Endothelial cell of umbilical vein (primary cell): ENCODE measurements around the gene PZP. TPM values are rescaled to one million over a fixed set of nuclear protein-coding genes. Genes with fewer than 3 reads are reported as not detected.

Experiments used
- BruUV-seq: library from RNA; stranded (reverse); fragments of 400-500 nt; replicated peaks from 2 replicates; lab custom pipeline; 2021; lab: Mats Ljungman, UMichigan
- CTCF ChIA-PET: fragments of 300-600, 350-600 bp; sonication (Branson Sonifier 250); formaldehyde crosslinking; loops from one replicate; lab custom pipeline; 2021; ENCODE audit warnings: antibody characterized with exemption, inconsistent platforms; lab: Charles Lee
- POLR2A ChIA-PET: fragments of 300-600, 350-600 bp; sonication (Branson Sonifier 250); formaldehyde crosslinking; loops from one replicate; lab custom pipeline; 2021; ENCODE audit warnings: antibody characterized with exemption, inconsistent platforms; lab: Charles Lee
- DNase-seq: peaks from one replicate; pipeline ENCODE4 v3.0.0-alpha.2; 2011; ENCODE audit warnings: low read depth, low spot score
- FAIRE-seq: peaks from 2 replicates; lab custom pipeline; 2011; peaks lifted over from hg19 to GRCh38; lab: Jason Lieb, UNC
- H2AFZ ChIP-seq: 2 replicates; pipeline ENCODE4 v1.6.0; 2012; ENCODE audit warnings: low read depth, low read length, control low read depth, inconsistent platforms
- H3K27ac ChIP-seq: 2 replicates; pipeline ENCODE4 v1.5.1; 2011; ENCODE audit warnings: low read depth, mild to moderate bottlenecking, control low read depth, low read length, moderate library complexity; ENCODE audit not compliant: insufficient read depth
- H3K27me3 ChIP-seq, 2 experiments: 2 replicates each; pipeline versions ENCODE4 v1.6.0 to v1.6.1; 2011; ENCODE audit warnings: low read length in 2 of 2, mixed read lengths in 1 of 2; ENCODE audit not compliant: control insufficient read depth in 2 of 2, insufficient read depth in 2 of 2
- H3K36me3 ChIP-seq, 2 experiments: 2 replicates in 1 of 2; 3 replicates in 1 of 2; pipeline ENCODE4 v1.5.1; 2011; ENCODE audit warnings: low read length in 2 of 2, mild to moderate bottlenecking in 1 of 2, moderate library complexity in 1 of 2; ENCODE audit not compliant: control insufficient read depth in 2 of 2, insufficient read depth in 2 of 2; ENCODE audit errors: extremely low read depth in 1 of 2
- H3K4me1 ChIP-seq: 3 replicates; pipeline ENCODE4 v1.5.1; 2011; ENCODE audit warnings: mild to moderate bottlenecking, low read length; ENCODE audit not compliant: control insufficient read depth, insufficient read depth; ENCODE audit errors: extremely low read depth
- H3K4me2 ChIP-seq: 2 replicates; pipeline ENCODE4 v1.6.1; 2011; ENCODE audit warnings: low read length, control low read depth, mixed read lengths; ENCODE audit not compliant: insufficient read depth
- H3K4me3 ChIP-seq, 3 experiments: fragments of 200-600 bp in 1 of 3; sonication (generic), shearing (Covaris generic) in 1 of 3; replicated peaks in 1 of 3; 2 replicates each; pipeline ENCODE4 v1.5.1; 2011 to 2016; ENCODE audit warnings: control low read depth in 3 of 3, low read length in 3 of 3, mild to moderate bottlenecking in 2 of 3, inconsistent platforms in 1 of 3, low read depth in 1 of 3, moderate library complexity in 1 of 3; ENCODE audit not compliant: insufficient read depth in 1 of 3
- H3K79me2 ChIP-seq: 2 replicates; pipeline ENCODE4 v1.6.0; 2012; ENCODE audit warnings: low read length, inconsistent platforms; ENCODE audit not compliant: control insufficient read depth, insufficient read depth
- H3K9ac ChIP-seq: replicated peaks from 2 replicates; pipeline ENCODE3; 2011; ENCODE audit warnings: low read length, control low read depth; ENCODE audit not compliant: insufficient read depth; ENCODE audit errors: extremely low read depth
- H3K9me1 ChIP-seq: replicated peaks from 3 replicates; pipeline ENCODE4 v1.6.0; 2011; ENCODE audit warnings: mild to moderate bottlenecking, low read length; ENCODE audit not compliant: control insufficient read depth, insufficient read depth; ENCODE audit errors: extremely low read depth
- H3K9me3 ChIP-seq: replicated peaks from 2 replicates; pipeline ENCODE4 v1.5.1; 2012; ENCODE audit warnings: low read length, inconsistent platforms; ENCODE audit not compliant: control insufficient read depth, insufficient read depth
- H4K20me1 ChIP-seq: replicated peaks from 2 replicates; pipeline ENCODE3; 2011; ENCODE audit warnings: mild to moderate bottlenecking, low read length; ENCODE audit not compliant: control insufficient read depth, insufficient read depth; ENCODE audit errors: extremely low read depth
- CTCF ChIP-seq, 2 donors: IDR thresholded peaks; 1 replicate in 1 of 2; 2 replicates in 1 of 2; pipeline ENCODE4 v1.5.1; 2011; ENCODE audit warnings: low read length in 2 of 2, mild to moderate bottlenecking in 2 of 2, moderate library complexity in 2 of 2, control low read depth in 1 of 2, inconsistent platforms in 1 of 2, low read depth in 1 of 2; ENCODE audit not compliant: insufficient read depth in 1 of 2; ENCODE audit errors: extremely low read depth in 1 of 2
- EZH2 ChIP-seq: IDR thresholded peaks from 2 replicates; pipeline ENCODE4 v1.6.1; 2012; ENCODE audit warnings: borderline replicate concordance, low read depth, mild to moderate bottlenecking, moderate library complexity, low read length, inconsistent platforms; ENCODE audit not compliant: severe bottlenecking
- FOS ChIP-seq: IDR thresholded peaks from 2 replicates; pipeline ENCODE4 v1.6.1; 2011; ENCODE audit warnings: mild to moderate bottlenecking, low read length, moderate library complexity, borderline replicate concordance; ENCODE audit not compliant: insufficient read depth
- GATA2 ChIP-seq: IDR thresholded peaks from 2 replicates; pipeline ENCODE4 v1.7.0; 2011; ENCODE audit warnings: low read depth, mild to moderate bottlenecking, moderate library complexity, mixed read lengths, low read length; ENCODE audit not compliant: insufficient read length, insufficient read depth
- JUN ChIP-seq: IDR thresholded peaks from 2 replicates; pipeline ENCODE4 v1.6.1; 2011; ENCODE audit warnings: borderline replicate concordance, low read depth; ENCODE audit not compliant: insufficient read length, insufficient read depth
- MAX ChIP-seq: IDR thresholded peaks from 2 replicates; pipeline ENCODE4 v1.6.1; 2011; ENCODE audit not compliant: insufficient read depth, insufficient read length
- MYC ChIP-seq: IDR thresholded peaks from one replicate; pipeline ENCODE4 v1.6.1; 2011; ENCODE audit warnings: mild to moderate bottlenecking, low read depth, low read length
- POLR2A ChIP-seq: IDR thresholded peaks from 2 replicates; pipeline ENCODE4 v1.6.1; 2012; ENCODE audit warnings: low read depth, mild to moderate bottlenecking, control low read depth, low read length
- POLR2AphosphoS5 ChIP-seq: IDR thresholded peaks from 2 replicates; pipeline ENCODE4 v1.6.1; 2012; ENCODE audit warnings: low read depth, mild to moderate bottlenecking, control low read depth, low read length, moderate library complexity; ENCODE audit not compliant: insufficient read depth
- dilution Hi-C: fragments of 300-500 bp; cut with MboI; formaldehyde crosslinking; loops from one replicate; pipeline ENCODE4 v1.15.0; 2019; ENCODE audit warnings: low sequenced_read_pairs; ENCODE audit not compliant: extremely low pct_ligation_motif_present
- intact Hi-C: fragments of 100-400 bp; cut with micrococcal nuclease; formaldehyde crosslinking; loops from one replicate; pipeline ENCODE4 v1.10.0; 2022
- polyA plus RNA-seq, 4 experiments: library from polyadenylated mRNA; depleted of rRNA in 3 of 4; stranded (reverse) in 3 of 4; unstranded in 1 of 4; fragments of >200 nt; gene quantifications; 2 replicates each; pipeline versions ENCODE4 v1.2.1 to v1.2.3, GENCODE V29; 2011 to 2012; ENCODE audit warnings: missing spikeins in 1 of 4
- total RNA-seq: library from RNA; stranded (reverse); gene quantifications from 2 replicates; pipeline ENCODE4 v1.2.3, GENCODE V29; 2021

PZP gene
- total and polyA plus RNA-seq, 2 donors (not counting 3 experiments of a cell fraction or from before 2014, with no cell fraction given) = 0.73 to 0.84 TPM

- Histone ChIP-seq H2AFZ (no peak overlapping the region), H3K27me3 (peaks cover 0 to 3% of the 10 kb centered on the region in 2 experiments), H3K9me1 (no peaks in the 10 kb centered on the region), H3K9ac (no peak overlapping the region), H3K27ac (no peak overlapping the region), H3K36me3 (no peaks in the 10 kb centered on the region), H3K4me2 (no peak overlapping the region), H3K4me3 (no peak overlapping the region), H4K20me1 (no peaks in the 10 kb centered on the region), H3K79me2 (no peaks in the 10 kb centered on the region), H3K4me1 (no peaks in the 10 kb centered on the region), H3K9me3 (no peaks in the 10 kb centered on the region)
- TF ChIP-seq POLR2A (no peak), CTCF (IDR thresholded peaks at IDR 0.05; ENCODE audit: extremely low read depth in 1 of 2, insufficient read depth in 1 of 2, low read depth in 1 of 2, low read length in 2 of 2) (no peak), MYC (no peak), GATA2 (no peak), EZH2 (no peak), MAX (no peak), FOS (no peak), JUN (no peak), POLR2AphosphoS5 (no peak)
- DNase-seq = no peak
- no peak for FAIRE-seq
- dilution Hi-C loops (no loop called here), intact Hi-C loops (no loop called here)
- no TSS peak for BruUV-seq
- ChIA-PET CTCF (interaction anchor here (0.8 to 1.7 kb wide), 4 partner anchors 11 to 52 kb away, joined by 3 to 7 read pairs (median 4); no protein-coding TSS in a partner anchor), POLR2A (no interaction called here)
These were observed 107.0 kb downstream of the PZP start for GRCh38 chr12:9101018-9101687.
